GM12878 (cell line): ENCODE data around the gene OR2T27. TPM values are rescaled to one million over a fixed set of nuclear protein-coding genes. Genes with fewer than 3 reads are reported as not detected.
"Not testable (repeated sequence)": the region's sequence is repeated elsewhere in the genome, so short reads cannot be mapped to it uniquely, and the experiment has no call there.

Experiments
- ATAC-seq: fragments of 200-7000 bp; cut with Tn5 transposase; 3 replicates; pipeline ENCODE4 v1.9.1; 2020; ENCODE audit warnings: mild to moderate bottlenecking, moderate library complexity
- BruUV-seq: library from RNA; stranded (reverse); fragments of 400-500 nt; replicated peaks from 2 replicates; lab custom pipeline; 2021; lab: Mats Ljungman, UMichigan
- CTCF ChIA-PET: fragments of 300-600 bp; sonication (Branson Sonifier 250); formaldehyde crosslinking; extraction: SDS; loops from one replicate; lab custom pipeline; 2021; ENCODE audit warnings: inconsistent platforms; lab: Yijun Ruan, JAX
- POLR2A ChIA-PET: fragments of 350-600 bp; formaldehyde crosslinking; extraction: SDS; loops from one replicate; lab custom pipeline; 2021; ENCODE audit warnings: inconsistent platforms; lab: Charles Lee
- RAD21 ChIA-PET: fragments of 300-600 bp; sonication (Branson Sonifier 250); formaldehyde crosslinking; loops from one replicate; lab custom pipeline; 2023; ENCODE audit warnings: antibody characterized with exemption; ENCODE audit not compliant: unreplicated experiment; lab: Charles Lee
- SMC1A ChIA-PET: fragments of 300-600 bp; sonication (Branson Sonifier 250); formaldehyde crosslinking; loops from one replicate; lab custom pipeline; 2023; ENCODE audit not compliant: unreplicated experiment, uncharacterized antibody; lab: Charles Lee
- DNase-seq: peaks from one replicate; pipeline ENCODE4 v3.0.0-alpha.2; 2011; ENCODE audit warnings: low read depth, low spot score
- FAIRE-seq: peaks from 3 replicates; lab custom pipeline; 2011; peaks lifted over from hg19 to GRCh38; lab: Jason Lieb, UNC
- H2AFZ ChIP-seq: 2 replicates; pipeline ENCODE4 v1.6.0; 2011; ENCODE audit warnings: low read depth, low read length, control low read depth; ENCODE audit not compliant: control insufficient read depth
- H3K27ac ChIP-seq: 2 replicates; pipeline ENCODE4 v1.5.1; 2011; ENCODE audit warnings: control low read depth; ENCODE audit not compliant: control insufficient read depth, insufficient read depth
- H3K27me3 ChIP-seq, 2 experiments: replicated peaks in 1 of 2; 2 replicates each; pipeline versions ENCODE4 v1.6.0 to v1.6.1; 2011; ENCODE audit warnings: low read length in 1 of 2; ENCODE audit not compliant: control insufficient read depth in 2 of 2, insufficient read depth in 2 of 2
- H3K36me3 ChIP-seq, 2 experiments: 2 replicates each; pipeline ENCODE4 v1.5.1; 2011; ENCODE audit warnings: low read length in 1 of 2; ENCODE audit not compliant: control insufficient read depth in 2 of 2, insufficient read depth in 2 of 2
- H3K4me1 ChIP-seq: 2 replicates; pipeline ENCODE4 v1.6.1; 2011; ENCODE audit warnings: mild to moderate bottlenecking, low read length, moderate library complexity, mixed read lengths; ENCODE audit not compliant: control insufficient read depth, insufficient read depth
- H3K4me2 ChIP-seq: 2 replicates; pipeline ENCODE4 v1.6.0; 2011; ENCODE audit warnings: control low read depth; ENCODE audit not compliant: control insufficient read depth, insufficient read depth
- H3K4me3 ChIP-seq: fragments of 200-600 bp; sonication (generic); 2 replicates; pipeline ENCODE4 v1.5.1; 2016
- H3K79me2 ChIP-seq: 2 replicates; pipeline ENCODE4 v1.6.0; 2011; ENCODE audit warnings: low read length; ENCODE audit not compliant: control insufficient read depth, insufficient read depth
- H3K9ac ChIP-seq: 2 replicates; pipeline ENCODE4 v1.8.0; 2011; ENCODE audit warnings: low read length, control low read depth, mixed read lengths; ENCODE audit not compliant: control insufficient read depth, insufficient read depth
- H3K9me3 ChIP-seq: replicated peaks from 3 replicates; pipeline ENCODE4 v1.5.1; 2011; ENCODE audit warnings: mild to moderate bottlenecking, low read length; ENCODE audit not compliant: control insufficient read depth, insufficient read depth
- H4K20me1 ChIP-seq: 2 replicates; pipeline ENCODE4 v1.6.0; 2011; ENCODE audit not compliant: control insufficient read depth, insufficient read depth
- ATF2 ChIP-seq: IDR thresholded peaks from 2 replicates; pipeline ENCODE4 v1.6.1; 2012; ENCODE audit warnings: low read length, inconsistent platforms
- FOXM1 ChIP-seq: IDR thresholded peaks from 2 replicates; pipeline ENCODE4 v1.6.1; 2012; ENCODE audit warnings: low read depth, mild to moderate bottlenecking, inconsistent platforms, low read length, moderate library complexity
- NFIC ChIP-seq: IDR thresholded peaks from 2 replicates; pipeline ENCODE4 v1.6.1; 2012; ENCODE audit warnings: low read depth, mild to moderate bottlenecking, inconsistent platforms, low read length, moderate library complexity
- RUNX3 ChIP-seq: IDR thresholded peaks from 2 replicates; pipeline ENCODE4 v1.6.1; 2012; ENCODE audit warnings: low read length, inconsistent platforms
- whole genome bisulfite sequencing: methylation state at CpG from one replicate; pipeline ENCODE4 v1.1.6; 2016; ENCODE audit warnings: low lambda C conversion rate; ENCODE audit not compliant: insufficient replicate concordance, insufficient coverage; ENCODE audit errors: missing lambda C conversion rate; 5-methylcytosine and 5-hydroxymethylcytosine counted together
- in situ Hi-C: fragments of 300-500 bp; cut with MboI; formaldehyde crosslinking; loops from 9 replicates; pipeline ENCODE4 v1.14.3; 2018; ENCODE audit warnings: mixed read lengths
- intact Hi-C: fragments of 100-400 bp; cut with micrococcal nuclease; formaldehyde crosslinking; loops from one replicate; pipeline ENCODE4 v1.14.2; 2022; ENCODE audit not compliant: unreplicated experiment
- polyA plus RNA-seq, 11 experiments: library from polyadenylated mRNA; depleted of rRNA in 4 of 11; unstranded in 6 of 11; stranded (reverse) in 5 of 11; fragments of >200 nt; fragmentation: Nextera tagmentation in 4 of 11; fragmentation: Illumina TruSeq in 1 of 11; extraction: Ambion mirVana in 4 of 11; extraction: Trizol in 1 of 11; gene quantifications; 1 replicate in 1 of 11; 2 replicates in 10 of 11; pipeline versions ENCODE4 v1.2.1 to v1.2.3, GENCODE V29; 2011 to 2016; ENCODE audit warnings: inconsistent platforms in 2 of 11, missing spikeins in 2 of 11, low read depth in 1 of 11
- total RNA-seq, 4 experiments: library from RNA; depleted of rRNA in 3 of 4; stranded (reverse); fragments of >200 nt in 3 of 4; fragmentation: Illumina TruSeq in 1 of 4; extraction: Trizol in 1 of 4; gene quantifications; 2 replicates each; pipeline versions ENCODE4 v1.2.1 to v1.2.3, GENCODE V29; 2013 to 2021

Gene OR2T27
- total and polyA plus RNA-seq, 10 of the 15 experiments (the other 5 are each of a cell fraction or from before 2014, with no cell fraction given): 0.13 to 0.33 (median 0.22) TPM; not detected in 3

GRCh38 chr1:248656797-248657196, 1.5 kb upstream of the OR2T27 start:
- H3K4me3 ChIP-seq, H3K36me3 ChIP-seq, FAIRE-seq, H3K4me1 ChIP-seq, H3K9ac ChIP-seq, in situ Hi-C loops, intact Hi-C loops, H3K27me3 ChIP-seq, H3K9me3 ChIP-seq, CTCF ChIA-PET, POLR2A ChIA-PET, H3K79me2 ChIP-seq, BruUV-seq, H4K20me1 ChIP-seq: not testable (repeated sequence)
- whole genome bisulfite sequencing: 25% methylated on average over 6 of the region's 6 CpGs
- H2AFZ ChIP-seq: peak overlapping the region; percentile 12; the same call in 1 of the 2 replicates
- peak overlapping the region; percentile 42 for H3K27ac ChIP-seq
- ChIA-PET RAD21 (interaction anchor here (0.6 to 1.0 kb wide), 3 partner anchors 29 to 222 kb away, joined by 3 to 8 read pairs (median 4); no protein-coding TSS in a partner anchor), SMC1A (interaction anchor here (0.9 kb wide), 1 partner anchor 222 kb away, joined by 3 read pairs; no protein-coding TSS in a partner anchor)
- peak; percentile 87 for ATAC-seq
- TF ChIP-seq RUNX3 (peak; percentile 49; the same call in 1 of the 2 replicates), NFIC (peak; percentile 34; the same call in 1 of the 2 replicates), ATF2 (0 out of 2 replicates have a peak, but pooled peaks have one; percentile 26), FOXM1 (peak; percentile 34; the same call in 1 of the 2 replicates)
- peak; percentile 24 for DNase-seq
- peak overlapping the region; percentile 25; the same call in 1 of the 2 replicates for H3K4me2 ChIP-seq

- H3K9me3 ChIP-seq, H3K4me2 ChIP-seq, POLR2A ChIA-PET, CTCF ChIA-PET, intact Hi-C loops, H3K4me3 ChIP-seq, RAD21 ChIA-PET, H3K27me3 ChIP-seq, H3K27ac ChIP-seq, H3K79me2 ChIP-seq, SMC1A ChIA-PET, H3K4me1 ChIP-seq, BruUV-seq, H3K36me3 ChIP-seq, H4K20me1 ChIP-seq, DNase-seq, in situ Hi-C loops, H2AFZ ChIP-seq, H3K9ac ChIP-seq: not testable (repeated sequence)
- peak; percentile 75 for ATAC-seq
- peak; percentile 61 for FAIRE-seq
- whole genome bisulfite sequencing: no CpG with 5 or more reads among the region's 1 CpG
Observed at GRCh38 chr1:248648770-248649536, 6.4 kb downstream of the OR2T27 start.

GRCh38 chr1:248645178-248645577, 10.2 kb downstream of the OR2T27 start, which contains the start of gene OR2T35:
Gene OR2T35 (minus strand): TSS chr1:248645278. CDS start chr1:248639258, 6,020 bp downstream.
- not testable (repeated sequence) for BruUV-seq

More at GRCh38 chr1:248645178-248645577, 10.2 kb downstream of the OR2T27 start, which contains the start of gene OR2T35:
- H3K27ac ChIP-seq, H3K27me3 ChIP-seq, H3K9ac ChIP-seq, intact Hi-C loops, H3K9me3 ChIP-seq, H3K4me3 ChIP-seq, FAIRE-seq, in situ Hi-C loops, SMC1A ChIA-PET, DNase-seq, POLR2A ChIA-PET, H3K79me2 ChIP-seq, H2AFZ ChIP-seq, H3K4me2 ChIP-seq, H4K20me1 ChIP-seq, CTCF ChIA-PET, ATAC-seq, H3K36me3 ChIP-seq, H3K4me1 ChIP-seq, RAD21 ChIA-PET: not testable (repeated sequence)
- WGBS: no CpG with 5 or more reads among the region's 3 CpGs
